ENCODE data around the gene ST3GAL3.
A peak's percentile ranks its signal among the peaks of the same experiment; 100 is the strongest.
"Not testable (repeated sequence)": the region's sequence is repeated elsewhere in the genome, so short reads cannot be mapped to it uniquely, and the experiment has no call there.

Gene ST3GAL3

GRCh38 chr1:43760745-43761317, 53.5 kb downstream of the ST3GAL3 start:
- Mint-ChIP-seq H3K4me1 (peaks cover 15% of the 10 kb centered on the region), H3K27me3 (no peaks in the 10 kb centered on the region), H3K9me3 (no peaks in the 10 kb centered on the region), H3K27ac (no peak overlapping the region), H3K36me3 (no peaks in the 10 kb centered on the region), H3K4me3 (no peak overlapping the region)
- ATAC-seq, result no peak

DNA sequence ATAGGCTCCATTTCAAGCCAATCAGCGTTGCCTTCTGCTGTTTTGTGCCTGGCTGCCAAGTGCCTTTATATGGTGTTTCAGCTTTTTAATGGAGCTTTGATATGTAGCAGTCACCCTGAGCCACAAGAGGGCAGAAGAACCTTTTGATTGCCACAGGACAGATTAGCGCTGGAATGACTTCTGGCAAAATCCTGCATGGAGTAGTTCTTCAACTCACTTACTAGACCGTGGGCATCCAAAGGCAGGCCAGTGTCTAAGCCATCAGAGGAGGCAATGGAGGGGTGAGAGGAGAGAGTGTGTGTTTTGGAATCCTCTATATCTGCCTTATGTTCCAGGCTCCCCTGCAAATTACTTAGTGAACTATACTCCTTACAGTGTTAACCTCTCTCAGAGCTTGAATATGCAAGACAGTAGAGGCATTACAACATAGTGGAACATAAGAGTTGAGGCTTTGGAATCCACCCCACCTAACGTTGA, 56.2 kb downstream of the ST3GAL3 start:
- Mint-ChIP-seq H3K4me3 (no peak overlapping the region), H3K36me3 (no peaks in the 10 kb centered on the region), H3K4me1 (peaks cover 15% of the 10 kb centered on the region), H3K27ac (no peak overlapping the region), H3K9me3 (no peaks in the 10 kb centered on the region), H3K27me3 (no peaks in the 10 kb centered on the region)
- peak; percentile 59 for ATAC-seq

GRCh38 chr1:43764581-43764980, 57.2 kb downstream of the ST3GAL3 start:
- H3K27me3 Mint-ChIP-seq, result no peaks in the 10 kb centered on the region
- no peak for ATAC-seq
- H3K27ac Mint-ChIP-seq, result no peak overlapping the region
- H3K9me3 Mint-ChIP-seq, result no peaks in the 10 kb centered on the region
- H3K36me3 Mint-ChIP-seq, result no peaks in the 10 kb centered on the region
- peaks cover 15% of the 10 kb centered on the region for H3K4me1 Mint-ChIP-seq
- H3K4me3 Mint-ChIP-seq, result no peak overlapping the region

- H3K27me3 Mint-ChIP-seq, result no peaks in the 10 kb centered on the region
- ATAC-seq, result no peak
- no peak overlapping the region for H3K27ac Mint-ChIP-seq
- H3K9me3 Mint-ChIP-seq, result no peaks in the 10 kb centered on the region
- peaks cover 15% of the 10 kb centered on the region for H3K4me1 Mint-ChIP-seq
- H3K36me3 Mint-ChIP-seq, result no peaks in the 10 kb centered on the region
- H3K4me3 Mint-ChIP-seq, result no peak overlapping the region
Observed at GRCh38 chr1:43766086-43766784, 58.9 kb downstream of the ST3GAL3 start.

DNA sequence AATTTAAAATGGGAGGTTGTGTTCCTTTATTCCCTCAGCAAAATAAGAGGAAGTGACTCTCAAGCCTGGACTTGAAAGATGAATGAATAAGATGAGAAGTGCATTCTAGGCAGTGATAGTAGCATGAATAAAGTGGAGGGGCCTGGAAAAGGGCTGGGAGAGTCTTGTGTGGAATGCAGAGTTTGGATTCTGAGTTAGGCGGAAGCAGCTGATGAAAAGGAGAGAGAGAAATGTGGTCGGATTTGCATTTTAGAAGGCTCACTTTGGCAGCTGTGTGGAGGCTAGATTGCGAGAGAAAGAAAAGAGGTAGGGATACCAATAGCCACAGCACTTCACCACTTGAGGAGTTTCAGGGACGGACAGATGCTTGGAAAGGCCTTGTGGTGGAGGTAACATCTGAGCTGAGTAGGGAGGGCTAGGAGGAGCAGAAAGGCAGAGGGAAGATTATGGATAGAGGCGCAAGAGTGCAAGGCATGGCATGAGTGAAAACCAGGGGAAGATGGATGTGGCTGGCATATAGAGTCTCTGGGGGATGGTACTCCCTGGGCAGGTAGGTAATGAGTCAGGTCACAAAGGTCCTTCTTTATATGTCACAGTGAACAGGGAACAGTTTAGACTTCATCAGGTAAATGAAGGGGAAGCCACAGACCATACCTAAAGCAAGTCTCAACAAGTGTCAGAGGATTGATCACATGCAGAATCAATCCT, 59.6 kb downstream of the ST3GAL3 start:
- no peak overlapping the region for H3K4me3 Mint-ChIP-seq
- no peak overlapping the region for H3K27ac Mint-ChIP-seq
- peaks cover 5% of the 10 kb centered on the region for H3K36me3 Mint-ChIP-seq
- no peaks in the 10 kb centered on the region for H3K9me3 Mint-ChIP-seq
- peaks cover 15% of the 10 kb centered on the region for H3K4me1 Mint-ChIP-seq
- H3K27me3 Mint-ChIP-seq, result no peaks in the 10 kb centered on the region
- no peak for ATAC-seq

DNA sequence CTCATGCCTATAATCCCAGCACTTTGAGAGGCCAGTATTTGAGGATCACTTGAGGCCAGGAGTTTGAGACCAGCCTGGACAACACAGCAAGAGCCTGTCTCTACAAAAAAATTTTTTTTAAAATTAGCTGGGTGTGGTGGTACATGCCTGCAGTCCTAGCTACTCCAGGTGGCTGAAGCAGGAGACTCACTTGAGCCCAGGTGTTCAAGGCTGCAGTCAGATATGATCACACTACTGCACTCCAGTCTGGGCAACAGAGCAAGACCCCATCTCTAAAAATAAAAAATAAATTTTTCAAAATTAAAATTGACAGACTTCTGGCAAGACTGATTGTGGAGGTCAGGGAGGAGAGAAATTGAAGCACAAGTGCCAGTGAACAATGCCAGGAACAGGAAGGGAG, 60.8 kb downstream of the ST3GAL3 start:
- Mint-ChIP-seq H3K9me3 (no peaks in the 10 kb centered on the region), H3K4me3 (no peak overlapping the region)
- no peak for ATAC-seq

DNA sequence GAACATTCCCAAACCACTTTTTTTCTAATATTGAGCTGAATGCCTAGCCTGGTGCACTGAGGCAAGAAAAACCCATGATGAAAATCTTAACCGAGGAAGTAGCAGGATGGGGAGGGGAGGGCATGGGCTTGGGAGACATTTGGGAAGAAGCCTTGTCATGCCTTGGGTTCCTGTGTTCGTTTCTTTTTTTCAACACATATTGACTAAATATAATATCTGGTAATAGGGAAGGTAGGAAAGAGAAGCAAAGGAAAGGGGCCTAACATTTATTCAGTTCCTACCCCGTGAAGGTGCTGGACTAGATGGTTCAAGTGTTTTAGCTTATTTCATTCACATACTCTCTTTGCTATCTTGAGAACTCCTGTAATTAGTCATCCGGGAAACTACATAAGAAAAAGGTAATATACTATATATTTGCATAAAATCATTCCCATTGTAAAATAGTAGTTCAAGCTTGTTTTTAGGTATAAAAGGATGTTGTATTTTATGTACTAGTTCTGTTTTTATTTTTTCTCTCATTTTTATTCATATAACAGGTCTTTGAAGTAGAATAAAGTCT, 62.1 kb downstream of the ST3GAL3 start:
- Mint-ChIP-seq H3K4me1 (no peaks in the 10 kb centered on the region), H3K36me3 (peaks cover 22% of the 10 kb centered on the region), H3K27ac (no peak overlapping the region), H3K9me3 (no peaks in the 10 kb centered on the region), H3K27me3 (no peaks in the 10 kb centered on the region), H3K4me3 (no peak overlapping the region)
- no peak for ATAC-seq

More for the DNA sequence above, 60.8 kb downstream of the ST3GAL3 start:
- H3K27me3 Mint-ChIP-seq, result no peaks in the 10 kb centered on the region
- H3K27ac Mint-ChIP-seq, result no peak overlapping the region
- H3K36me3 Mint-ChIP-seq, result peaks cover 17% of the 10 kb centered on the region
- H3K4me1 Mint-ChIP-seq, result peaks cover 6% of the 10 kb centered on the region

- no peak for ATAC-seq
- no peak overlapping the region for H3K4me3 Mint-ChIP-seq
- H3K36me3 Mint-ChIP-seq, result peaks cover 29% of the 10 kb centered on the region
- no peak overlapping the region for H3K27ac Mint-ChIP-seq
- H3K9me3 Mint-ChIP-seq, result no peaks in the 10 kb centered on the region
- H3K4me1 Mint-ChIP-seq, result no peaks in the 10 kb centered on the region
- H3K27me3 Mint-ChIP-seq, result no peaks in the 10 kb centered on the region
Observed at GRCh38 chr1:43770111-43770510, 62.8 kb downstream of the ST3GAL3 start.

DNA sequence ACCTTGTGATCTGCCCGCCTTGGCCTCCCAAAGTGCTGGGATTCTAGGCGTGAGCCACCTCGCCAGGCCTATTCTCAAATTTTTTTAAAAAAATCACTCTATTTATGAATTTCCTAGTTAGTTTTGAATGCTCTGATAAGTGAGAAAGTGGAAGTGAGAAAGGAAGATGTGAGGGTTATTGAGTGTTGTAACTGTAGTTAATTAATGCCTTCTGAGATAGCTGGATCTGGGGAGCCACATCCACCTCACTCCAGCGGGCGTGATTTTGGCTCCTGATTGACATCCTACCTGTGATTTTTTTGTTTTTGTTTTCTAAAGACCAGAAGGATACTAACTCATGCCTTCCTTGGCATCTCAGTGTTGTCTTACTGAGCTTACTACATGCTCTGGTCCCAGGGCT, 65.6 kb downstream of the ST3GAL3 start:
- ATAC-seq, result no peak
- H3K4me3 Mint-ChIP-seq, result no peak overlapping the region
- no peaks in the 10 kb centered on the region for H3K27me3 Mint-ChIP-seq
- H3K4me1 Mint-ChIP-seq, result no peaks in the 10 kb centered on the region
- peaks cover 57% of the 10 kb centered on the region for H3K36me3 Mint-ChIP-seq
- H3K9me3 Mint-ChIP-seq, result peaks cover 3% of the 10 kb centered on the region
- no peak overlapping the region for H3K27ac Mint-ChIP-seq

- H3K27ac Mint-ChIP-seq, result no peak overlapping the region
- peaks cover 60% of the 10 kb centered on the region for H3K36me3 Mint-ChIP-seq
- H3K4me1 Mint-ChIP-seq, result no peaks in the 10 kb centered on the region
- no peaks in the 10 kb centered on the region for H3K27me3 Mint-ChIP-seq
- ATAC-seq, result no peak
- peaks cover 3% of the 10 kb centered on the region for H3K9me3 Mint-ChIP-seq
- H3K4me3 Mint-ChIP-seq, result no peak overlapping the region
Observed at GRCh38 chr1:43773821-43774220, 66.5 kb downstream of the ST3GAL3 start.

- ATAC-seq, result no peak
- Mint-ChIP-seq H3K36me3 (peaks cover 66% of the 10 kb centered on the region), H3K4me1 (no peaks in the 10 kb centered on the region), H3K4me3 (no peak overlapping the region), H3K27me3 (no peaks in the 10 kb centered on the region), H3K9me3 (peaks cover 3% of the 10 kb centered on the region), H3K27ac (no peak overlapping the region)
Observed at GRCh38 chr1:43774359-43774758, 67.0 kb downstream of the ST3GAL3 start.

DNA sequence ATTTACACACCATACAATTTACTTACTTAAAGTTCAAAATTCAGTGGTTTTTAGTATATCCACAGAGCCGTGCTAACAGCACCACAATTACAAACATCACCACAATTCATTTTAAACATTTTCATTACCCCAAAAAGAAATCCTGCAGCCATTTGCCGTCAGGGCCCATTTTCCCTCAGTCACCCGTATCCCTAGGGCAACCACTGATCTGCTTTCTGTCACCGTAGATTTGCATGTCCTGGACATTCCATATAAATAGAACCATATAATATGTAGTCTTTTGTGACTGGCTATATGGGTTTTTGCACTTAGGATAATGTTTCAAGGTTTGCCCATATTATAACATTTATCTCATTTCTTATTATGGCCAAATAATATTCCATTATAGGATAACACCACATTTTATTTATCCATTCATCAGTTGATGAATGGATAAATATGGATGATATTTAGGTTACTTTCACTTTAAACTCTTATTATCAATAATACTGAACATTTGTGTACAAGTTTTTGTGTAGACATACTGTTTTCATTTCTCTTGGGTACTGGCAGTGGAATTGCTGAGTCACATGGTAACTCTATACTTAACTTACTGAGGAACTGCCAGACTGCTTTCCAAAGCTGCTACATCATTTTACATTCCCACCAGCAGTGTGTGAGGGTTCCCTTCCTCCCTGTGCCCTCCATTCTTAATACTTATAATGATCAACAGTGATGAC, 68.9 kb downstream of the ST3GAL3 start:
- Mint-ChIP-seq H3K9me3 (peaks cover 17% of the 10 kb centered on the region), H3K4me3 (no peak overlapping the region), H3K4me1 (no peaks in the 10 kb centered on the region), H3K36me3 (peaks cover 83% of the 10 kb centered on the region), H3K27ac (no peak overlapping the region), H3K27me3 (no peaks in the 10 kb centered on the region)
- no peak for ATAC-seq

- H3K27me3 Mint-ChIP-seq, H3K4me3 Mint-ChIP-seq, ATAC-seq, H3K27ac Mint-ChIP-seq, H3K4me1 Mint-ChIP-seq: not testable (repeated sequence)
- peaks cover 80% of the 10 kb centered on the region for H3K36me3 Mint-ChIP-seq
- peaks cover 17% of the 10 kb centered on the region for H3K9me3 Mint-ChIP-seq
Observed at GRCh38 chr1:43777916-43778315, 70.6 kb downstream of the ST3GAL3 start.

- Mint-ChIP-seq H3K27ac (no peak overlapping the region), H3K4me1 (peaks cover 13% of the 10 kb centered on the region), H3K4me3 (no peak overlapping the region), H3K36me3 (peaks cover 86% of the 10 kb centered on the region), H3K9me3 (peaks cover 17% of the 10 kb centered on the region), H3K27me3 (no peaks in the 10 kb centered on the region)
- ATAC-seq, result no peak
Observed at GRCh38 chr1:43779266-43779665, 71.9 kb downstream of the ST3GAL3 start.

- ATAC-seq, result no peak
- H3K4me3 Mint-ChIP-seq, result no peak overlapping the region
- H3K27me3 Mint-ChIP-seq, result no peaks in the 10 kb centered on the region
- H3K9me3 Mint-ChIP-seq, result peaks cover 17% of the 10 kb centered on the region
- H3K36me3 Mint-ChIP-seq, result peaks cover 79% of the 10 kb centered on the region
- no peak overlapping the region for H3K27ac Mint-ChIP-seq
- H3K4me1 Mint-ChIP-seq, result peaks cover 13% of the 10 kb centered on the region
Observed at GRCh38 chr1:43779805-43780403, 72.6 kb downstream of the ST3GAL3 start.
